ENCODE data around the gene AGBL4.

AGBL4 gene

DNA sequence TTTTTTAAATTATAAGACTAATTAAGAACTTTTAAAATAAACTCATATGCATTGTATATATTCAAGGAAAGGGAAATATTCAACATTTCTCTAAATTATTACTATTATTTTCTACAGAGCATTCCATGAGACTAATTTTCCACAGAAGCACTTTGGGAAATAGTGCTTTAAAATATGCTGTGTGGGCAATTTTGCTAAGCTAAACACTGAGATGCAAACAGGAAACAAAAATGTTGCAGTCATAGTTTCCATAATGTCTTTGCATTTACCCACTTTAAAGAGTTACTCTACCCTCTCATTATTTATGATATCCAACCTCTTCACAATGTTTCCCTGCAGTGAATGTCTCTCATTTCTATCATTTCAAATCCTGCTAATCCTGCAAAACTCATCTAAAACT, 977.4 kb downstream of the AGBL4 start:
- H3K9me3 ChIP-seq (ENCODE audit: severe bottlenecking) = no peaks in the 10 kb centered on the region
- no peak for DNase-seq
- TF ChIP-seq, protein P1, sequence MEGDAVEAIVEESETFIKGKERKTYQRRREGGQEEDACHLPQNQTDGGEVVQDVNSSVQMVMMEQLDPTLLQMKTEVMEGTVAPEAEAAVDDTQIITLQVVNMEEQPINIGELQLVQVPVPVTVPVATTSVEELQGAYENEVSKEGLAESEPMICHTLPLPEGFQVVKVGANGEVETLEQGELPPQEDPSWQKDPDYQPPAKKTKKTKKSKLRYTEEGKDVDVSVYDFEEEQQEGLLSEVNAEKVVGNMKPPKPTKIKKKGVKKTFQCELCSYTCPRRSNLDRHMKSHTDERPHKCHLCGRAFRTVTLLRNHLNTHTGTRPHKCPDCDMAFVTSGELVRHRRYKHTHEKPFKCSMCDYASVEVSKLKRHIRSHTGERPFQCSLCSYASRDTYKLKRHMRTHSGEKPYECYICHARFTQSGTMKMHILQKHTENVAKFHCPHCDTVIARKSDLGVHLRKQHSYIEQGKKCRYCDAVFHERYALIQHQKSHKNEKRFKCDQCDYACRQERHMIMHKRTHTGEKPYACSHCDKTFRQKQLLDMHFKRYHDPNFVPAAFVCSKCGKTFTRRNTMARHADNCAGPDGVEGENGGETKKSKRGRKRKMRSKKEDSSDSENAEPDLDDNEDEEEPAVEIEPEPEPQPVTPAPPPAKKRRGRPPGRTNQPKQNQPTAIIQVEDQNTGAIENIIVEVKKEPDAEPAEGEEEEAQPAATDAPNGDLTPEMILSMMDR (IDR thresholded peaks at IDR 0.05; ENCODE audit: low read depth, low read length) = no peak
- no peak overlapping the region for H3K4me3 ChIP-seq (ENCODE audit: low read depth, low read length)
- H3K36me3 ChIP-seq = no peaks in the 10 kb centered on the region
- no peak overlapping the region for H3K27ac ChIP-seq
- H3K27me3 ChIP-seq (ENCODE audit: insufficient read depth, low read depth, severe bottlenecking) = no peaks in the 10 kb centered on the region

DNA sequence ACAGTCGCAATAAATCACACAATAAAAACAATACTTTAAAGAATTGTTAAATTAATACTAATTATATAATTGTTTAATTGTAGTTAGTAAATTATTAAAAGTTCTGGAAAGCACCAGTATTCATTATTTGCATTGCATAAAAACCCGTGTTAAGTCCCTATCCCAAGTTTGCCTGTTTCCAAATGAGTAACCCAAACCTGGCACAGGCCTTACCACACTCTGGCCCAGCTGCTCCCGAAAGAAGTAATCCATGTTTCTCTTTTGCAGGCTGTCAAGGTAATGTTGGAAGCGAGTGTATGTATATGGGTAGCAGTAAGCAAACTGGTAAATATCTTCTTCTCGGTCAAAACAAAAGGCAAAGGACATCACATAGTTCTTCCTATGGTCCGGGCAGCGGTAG, 978.4 kb downstream of the AGBL4 start:
- no peaks in the 10 kb centered on the region for H3K27me3 ChIP-seq (ENCODE audit: insufficient read depth, low read depth, severe bottlenecking)
- TF ChIP-seq, protein P1 (IDR thresholded peaks at IDR 0.05; ENCODE audit: low read depth, low read length) = no peak
- H3K27ac ChIP-seq = no peak overlapping the region
- H3K9me3 ChIP-seq (ENCODE audit: severe bottlenecking) = no peaks in the 10 kb centered on the region
- DNase-seq = no peak
- H3K4me3 ChIP-seq (ENCODE audit: low read depth, low read length) = no peak overlapping the region
- no peaks in the 10 kb centered on the region for H3K36me3 ChIP-seq

DNA sequence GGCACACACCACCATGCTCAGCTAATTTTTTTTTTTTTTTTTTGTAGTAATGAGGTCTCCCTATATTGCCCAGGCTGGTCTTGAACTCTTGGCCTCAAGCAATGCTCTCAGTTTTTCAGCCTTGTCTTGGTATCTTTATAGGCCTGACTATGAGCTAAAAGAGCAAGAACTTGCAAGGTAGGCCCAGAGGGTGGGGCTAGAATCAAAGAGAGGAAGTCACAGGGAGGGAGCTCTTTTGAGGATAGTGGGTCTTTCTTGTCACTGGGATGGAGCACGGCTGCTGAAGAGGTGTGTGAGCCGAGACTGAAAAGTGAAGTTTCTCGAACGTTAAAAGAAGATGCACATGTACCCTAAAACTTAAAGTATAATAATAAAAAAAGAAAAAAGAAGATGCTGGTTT, 987.1 kb downstream of the AGBL4 start:
- no peaks in the 10 kb centered on the region for H3K27me3 ChIP-seq (ENCODE audit: insufficient read depth, low read depth, severe bottlenecking)
- TF ChIP-seq, protein P1 (IDR thresholded peaks at IDR 0.05; ENCODE audit: low read depth, low read length) = peak; percentile 46
- H3K36me3 ChIP-seq = no peaks in the 10 kb centered on the region
- H3K4me3 ChIP-seq (ENCODE audit: low read depth, low read length) = no peak overlapping the region
- H3K27ac ChIP-seq = no peak overlapping the region
- no peaks in the 10 kb centered on the region for H3K9me3 ChIP-seq (ENCODE audit: severe bottlenecking)
- peak; percentile 42 for DNase-seq

DNA sequence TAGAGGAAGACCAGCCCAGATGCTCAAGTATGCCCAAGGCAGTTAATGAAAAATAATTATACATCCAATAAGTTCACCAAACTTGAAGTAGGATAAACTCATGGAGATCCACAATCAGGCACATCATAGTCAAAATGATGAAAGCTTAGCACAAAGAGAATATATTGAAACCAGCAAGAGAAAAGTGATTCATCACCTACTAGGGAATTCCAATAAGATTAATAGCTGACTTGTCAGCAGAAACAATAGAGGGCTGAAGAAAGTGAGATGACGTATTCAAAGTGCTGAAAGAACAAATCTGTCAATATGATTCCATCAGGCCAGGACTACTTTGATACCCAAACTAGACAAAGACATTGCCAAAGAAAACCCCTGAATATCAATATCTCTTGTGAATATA, 995.4 kb downstream of the AGBL4 start:
- no peak for DNase-seq
- Histone ChIP-seq H3K4me3 (ENCODE audit: low read depth, low read length) (no peak overlapping the region), H3K9me3 (ENCODE audit: severe bottlenecking) (peaks cover 8% of the 10 kb centered on the region), H3K36me3 (no peaks in the 10 kb centered on the region), H3K27ac (no peak overlapping the region), H3K27me3 (ENCODE audit: insufficient read depth, low read depth, severe bottlenecking) (no peaks in the 10 kb centered on the region)
- TF ChIP-seq, protein P1 (IDR thresholded peaks at IDR 0.05; ENCODE audit: low read depth, low read length) = no peak

DNA sequence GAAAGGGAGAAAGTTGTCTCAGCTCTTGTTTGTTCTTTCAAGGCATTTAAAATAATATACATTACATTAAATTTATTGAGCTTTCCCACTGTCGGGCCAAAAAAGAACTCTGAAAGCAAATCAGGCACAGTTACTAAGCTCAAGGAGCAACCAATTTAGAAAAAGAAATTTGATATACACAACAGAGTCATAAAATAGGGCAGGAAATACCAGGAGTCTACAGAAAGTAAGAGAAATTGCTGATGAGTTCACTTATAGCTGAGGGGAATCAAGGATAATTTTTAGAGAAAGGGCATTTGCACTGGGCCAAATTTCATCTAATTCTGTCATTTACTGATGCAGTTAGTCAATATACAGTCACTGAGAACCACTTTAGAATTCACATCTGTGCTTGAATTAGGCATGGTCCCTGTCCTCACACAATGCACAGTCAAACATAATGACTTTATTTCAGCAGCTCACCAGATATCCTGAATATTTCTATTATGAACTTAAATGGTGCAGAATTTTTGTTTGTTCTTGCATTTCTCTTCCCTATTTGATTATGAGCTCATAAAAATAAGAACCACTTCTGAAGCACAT, 997.4 kb downstream of the AGBL4 start:
- DNase-seq = no peak
- H3K4me3 ChIP-seq (ENCODE audit: low read depth, low read length) = no peak overlapping the region
- H3K27me3 ChIP-seq (ENCODE audit: insufficient read depth, low read depth, severe bottlenecking) = no peaks in the 10 kb centered on the region
- H3K27ac ChIP-seq = no peak overlapping the region
- H3K36me3 ChIP-seq = no peaks in the 10 kb centered on the region
- TF ChIP-seq, protein P1 (IDR thresholded peaks at IDR 0.05; ENCODE audit: low read depth, low read length) = no peak
- peaks cover 8% of the 10 kb centered on the region for H3K9me3 ChIP-seq (ENCODE audit: severe bottlenecking)
